Uterus (tissue), 4 donors: Measurements from ENCODE around the gene CNOT2. TPM values are rescaled to one million over a fixed set of nuclear protein-coding genes. Genes with fewer than 3 reads are reported as not detected.

Experiments
- DNase-seq, 2 donors: peaks; one replicate each; pipeline ENCODE4 v3.0.0-alpha.2; 2019 to 2020
- H3K27ac ChIP-seq, 2 donors: fragments of 200-600 bp; sonication (generic); 1 replicate in 1 of 2; 2 replicates in 1 of 2; pipeline ENCODE4 v1.5.1; 2016 to 2018
- H3K27me3 ChIP-seq, 2 donors: fragments of 200-600 bp; sonication (generic); one replicate each; pipeline ENCODE4 v1.5.1; 2018 to 2019; ENCODE audit warnings: control low read depth in 1 of 2
- H3K36me3 ChIP-seq, 2 donors: fragments of 200-600 bp; sonication (generic); one replicate each; pipeline ENCODE4 v1.5.1; 2019; ENCODE audit warnings: control low read depth in 1 of 2
- H3K4me1 ChIP-seq, 2 donors: fragments of 200-600 bp; sonication (generic); one replicate each; pipeline ENCODE4 v1.5.1; 2018 to 2019; ENCODE audit warnings: control low read depth in 1 of 2
- H3K4me3 ChIP-seq, 2 donors: fragments of 200-600 bp; sonication (generic); 1 replicate in 1 of 2; 2 replicates in 1 of 2; pipeline ENCODE4 v1.5.1; 2018 to 2019; ENCODE audit warnings: mild to moderate bottlenecking in 1 of 2
- H3K9me3 ChIP-seq, 2 donors: fragments of 200-600 bp; sonication (generic); one replicate each; pipeline ENCODE4 v1.5.1; 2019; ENCODE audit warnings: control low read depth in 1 of 2
- CTCF ChIP-seq, 4 experiments: fragments of 200-600 bp in 2 of 4; fragments of 450-650 bp in 2 of 4; sonication (generic) in 2 of 4; IDR thresholded peaks; one replicate each; pipeline ENCODE4 v1.5.1; 2016 to 2019; ENCODE audit warnings: antibody characterized with exemption in 4 of 4, mild to moderate bottlenecking in 2 of 4, moderate library complexity in 1 of 4
- POLR2A ChIP-seq, 2 donors: fragments of 450-650 bp; IDR thresholded peaks; one replicate each; pipeline ENCODE4 v1.6.1; 2016; ENCODE audit warnings: antibody characterized with exemption in 2 of 2, mild to moderate bottlenecking in 1 of 2, moderate library complexity in 1 of 2
- intact Hi-C: fragments of 100-400 bp; cut with DNase I; formaldehyde crosslinking; loops from one replicate; pipeline ENCODE4 v1.15.1; 2023; ENCODE audit warnings: low total_unique reads
- total RNA-seq, 4 donors: library from RNA; depleted of rRNA in 3 of 4; stranded (reverse); fragments of >200 nt in 3 of 4; gene quantifications; one replicate each; pipeline versions ENCODE4 v1.1.0 to v1.2.4, GENCODE V29; 2014 to 2023
- donor health status: DM: yes; HTN: yes; CAD: no.

Gene CNOT2
- total RNA-seq, 4 donors from 2014 or later = 97.7 to 320 (median 193) TPM

GRCh38 chr12:70230934-70231606 is 12.2 kb upstream of the CNOT2 start:
- DNase-seq = no peak
- no peak for TF ChIP-seq POLR2A (IDR thresholded peaks at IDR 0.05)
- TF ChIP-seq CTCF (IDR thresholded peaks at IDR 0.05) = no peak
- intact Hi-C loops = no loop called here
- Histone ChIP-seq H3K9me3 (no peaks in the 10 kb centered on the region), H3K4me3 (no peak overlapping the region), H3K36me3 (no peaks in the 10 kb centered on the region), H3K4me1 (no peaks in the 10 kb centered on the region), H3K27me3 (no peaks in the 10 kb centered on the region), H3K27ac (no peak overlapping the region)

- no peak for TF ChIP-seq POLR2A (IDR thresholded peaks at IDR 0.05)
- no peak for TF ChIP-seq CTCF (IDR thresholded peaks at IDR 0.05)
- Histone ChIP-seq H3K4me3 (no peak overlapping the region), H3K9me3 (no peaks in the 10 kb centered on the region), H3K4me1 (peaks cover 0 to 1% of the 10 kb centered on the region in 2 donors), H3K36me3 (no peaks in the 10 kb centered on the region), H3K27me3 (no peaks in the 10 kb centered on the region), H3K27ac (no peak overlapping the region)
- intact Hi-C loops = no loop called here
- no peak for DNase-seq
Measured at GRCh38 chr12:70236990-70237389, 6.2 kb upstream of the CNOT2 start.

- H3K36me3 ChIP-seq = no peaks in the 10 kb centered on the region
- intact Hi-C loops = no loop called here
Measured at GRCh38 chr12:70240673-70241072, 2.6 kb upstream of the CNOT2 start.

GRCh38 chr12:70241845-70242244 is 1.4 kb upstream of the CNOT2 start:
- intact Hi-C loops = no loop called here
- no peaks in the 10 kb centered on the region for H3K27me3 ChIP-seq
- H3K9me3 ChIP-seq = no peaks in the 10 kb centered on the region
- peak overlapping the region in 1 of 2 donors; percentile 96 for H3K27ac ChIP-seq
- TF ChIP-seq CTCF (IDR thresholded peaks at IDR 0.05) (no peak), POLR2A (IDR thresholded peaks at IDR 0.05) (no peak)
- peak overlapping the region in 1 of 2 donors; percentile 79 for H3K4me3 ChIP-seq
- DNase-seq = no peak
- H3K36me3 ChIP-seq = no peaks in the 10 kb centered on the region
- peaks cover 0 to 7% of the 10 kb centered on the region in 2 donors for H3K4me1 ChIP-seq

More at GRCh38 chr12:70240673-70241072, 2.6 kb upstream of the CNOT2 start:
- TF ChIP-seq POLR2A (IDR thresholded peaks at IDR 0.05) (no peak), CTCF (IDR thresholded peaks at IDR 0.05) (no peak)
- no peaks in the 10 kb centered on the region for H3K27me3 ChIP-seq
- H3K27ac ChIP-seq = no peak overlapping the region
- no peak for DNase-seq
- H3K9me3 ChIP-seq = no peaks in the 10 kb centered on the region
- peaks cover 0 to 7% of the 10 kb centered on the region in 2 donors for H3K4me1 ChIP-seq
- no peak overlapping the region for H3K4me3 ChIP-seq

- intact Hi-C loops = no loop called here
- peak; percentile 17 to 61 for DNase-seq
- H3K4me1 ChIP-seq = peaks cover 5 to 7% of the 10 kb centered on the region in 2 donors
- TF ChIP-seq CTCF (IDR thresholded peaks at IDR 0.05) (no peak), POLR2A (IDR thresholded peaks at IDR 0.05) (no peak)
- no peaks in the 10 kb centered on the region for H3K9me3 ChIP-seq
- no peaks in the 10 kb centered on the region for H3K36me3 ChIP-seq
- H3K4me3 ChIP-seq = peak overlapping the region; percentile 79 to 95
- peak overlapping the region; percentile 96 to 97 for H3K27ac ChIP-seq
- H3K27me3 ChIP-seq = no peaks in the 10 kb centered on the region
Measured at GRCh38 chr12:70243510-70244371, 508 bp downstream of the CNOT2 start.
